Smooth muscle cell (in vitro differentiated cells): ENCODE measurements around the gene SOX5. TPM values are rescaled to one million over a fixed set of nuclear protein-coding genes. Genes with fewer than 3 reads are reported as not detected.

Experiments used
- DNase-seq: peaks from one replicate; lab custom pipeline; 2025; ENCODE audit not compliant: unreplicated experiment; lab: John Stamatoyannopoulos, UW
- H2AFZ ChIP-seq: fragments of 200-600 bp; sonication (generic); 2 replicates; pipeline ENCODE4 v1.6.0; 2016; ENCODE audit warnings: antibody characterized with exemption, low read depth, mild to moderate bottlenecking
- H3F3A ChIP-seq: fragments of 200-600 bp; sonication (generic); 2 replicates; pipeline ENCODE4 v1.6.0; 2017; ENCODE audit warnings: antibody characterized with exemption, low read depth
- H3K27ac ChIP-seq: fragments of 200-600 bp; sonication (generic); 2 replicates; pipeline ENCODE4 v1.5.1; 2016; ENCODE audit warnings: low read depth, mild to moderate bottlenecking
- H3K27me3 ChIP-seq: fragments of 200-600 bp; sonication (generic); 2 replicates; pipeline ENCODE4 v1.6.1; 2016; ENCODE audit warnings: low read depth, mild to moderate bottlenecking
- H3K36me3 ChIP-seq: fragments of 200-600 bp; sonication (generic); 2 replicates; pipeline ENCODE4 v1.5.1; 2016; ENCODE audit warnings: low read depth
- H3K4me1 ChIP-seq: fragments of 200-600 bp; sonication (generic); 2 replicates; pipeline ENCODE4 v1.5.1; 2016; ENCODE audit warnings: low read depth
- H3K4me2 ChIP-seq: fragments of 200-600 bp; sonication (generic); 2 replicates; pipeline ENCODE4 v1.6.0; 2016; ENCODE audit warnings: mild to moderate bottlenecking
- H3K4me3 ChIP-seq: fragments of 200-600 bp; sonication (generic); 2 replicates; pipeline ENCODE4 v1.5.1; 2016; ENCODE audit warnings: mild to moderate bottlenecking
- H3K79me2 ChIP-seq: fragments of 200-600 bp; sonication (generic); 2 replicates; pipeline ENCODE4 v1.6.0; 2016; ENCODE audit warnings: low read depth, mild to moderate bottlenecking
- H3K9ac ChIP-seq: fragments of 200-600 bp; sonication (generic); 2 replicates; pipeline ENCODE4 v1.6.0; 2016; ENCODE audit warnings: low read depth
- H3K9me3 ChIP-seq: fragments of 200-600 bp; sonication (generic); replicated peaks from 2 replicates; pipeline ENCODE4 v1.5.1; 2016; ENCODE audit warnings: low read depth
- H4K20me1 ChIP-seq: fragments of 200-600 bp; sonication (generic); 2 replicates; pipeline ENCODE4 v1.6.0; 2016; ENCODE audit warnings: low read depth
- CTCF ChIP-seq: fragments of 200-600 bp; sonication (generic); IDR thresholded peaks from 2 replicates; pipeline ENCODE4 v1.5.1; 2017; ENCODE audit warnings: borderline replicate concordance, mild to moderate bottlenecking, antibody characterized with exemption; ENCODE audit not compliant: insufficient read depth, poor library complexity, severe bottlenecking
- WGBS: methylation state at CpG from one replicate; pipeline ENCODE4 v1.1.7; 2016; ENCODE audit warnings: low lambda C conversion rate; 5-methylcytosine and 5-hydroxymethylcytosine counted together
- polyA plus RNA-seq: library from polyadenylated mRNA; unstranded; fragments of >200 nt; fragmentation: Nextera tagmentation; extraction: Ambion mirVana; gene quantifications from 2 replicates; pipeline ENCODE4 v1.2.1, GENCODE V29; 2016
- total RNA-seq: library from RNA; depleted of rRNA; stranded (reverse); fragments of >200 nt; gene quantifications from 2 replicates; pipeline ENCODE4 v1.2.3, GENCODE V29; 2014

Gene SOX5
- total and polyA plus RNA-seq, 2 experiments from 2014 or later = 22.3 to 47.8 TPM

- Histone ChIP-seq H3K27me3 (no peaks in the 10 kb centered on the region), H3K9me3 (no peaks in the 10 kb centered on the region), H2AFZ (no peak overlapping the region), H3K27ac (no peak overlapping the region), H3K4me2 (no peak overlapping the region), H3F3A (no peaks in the 10 kb centered on the region), H3K9ac (no peak overlapping the region), H4K20me1 (peaks cover 33% of the 10 kb centered on the region), H3K79me2 (peaks cover 3% of the 10 kb centered on the region), H3K4me3 (no peak overlapping the region), H3K4me1 (peaks cover 21% of the 10 kb centered on the region), H3K36me3 (no peaks in the 10 kb centered on the region)
- no peak for TF ChIP-seq CTCF
- DNase-seq = no peak
- 89% methylated on average over 3 of the region's 3 CpGs for WGBS
Observed at GRCh38 chr12:23671881-23672280, 277.6 kb downstream of the SOX5 start.

GRCh38 chr12:23670684-23671083 lies 278.8 kb downstream of the SOX5 start:
- Histone ChIP-seq H2AFZ (no peak overlapping the region), H3K36me3 (no peaks in the 10 kb centered on the region), H3K27ac (no peak overlapping the region), H3K9ac (no peak overlapping the region), H3K9me3 (no peaks in the 10 kb centered on the region), H3K4me2 (no peak overlapping the region), H3K27me3 (no peaks in the 10 kb centered on the region), H3K4me3 (no peak overlapping the region), H3K79me2 (peaks cover 3% of the 10 kb centered on the region), H3F3A (no peaks in the 10 kb centered on the region), H4K20me1 (peaks cover 33% of the 10 kb centered on the region), H3K4me1 (peaks cover 24% of the 10 kb centered on the region)
- TF ChIP-seq CTCF = no peak
- DNase-seq = no peak
- WGBS = 89% methylated on average over 2 of the region's 2 CpGs

GRCh38 chr12:23669691-23670090 lies 279.8 kb downstream of the SOX5 start:
- H3K9me3 ChIP-seq = no peaks in the 10 kb centered on the region
- H3K27me3 ChIP-seq = no peaks in the 10 kb centered on the region
- DNase-seq = no peak
- H3K4me3 ChIP-seq = no peak overlapping the region
- no peak overlapping the region for H3K27ac ChIP-seq
- no peak for TF ChIP-seq CTCF
- H4K20me1 ChIP-seq = peaks cover 27% of the 10 kb centered on the region
- H3K4me1 ChIP-seq = peaks cover 24% of the 10 kb centered on the region
- H2AFZ ChIP-seq = no peak overlapping the region
- H3F3A ChIP-seq = no peaks in the 10 kb centered on the region
- no peak overlapping the region for H3K9ac ChIP-seq
- no peak overlapping the region for H3K4me2 ChIP-seq
- no peaks in the 10 kb centered on the region for H3K36me3 ChIP-seq
- H3K79me2 ChIP-seq = peaks cover 3% of the 10 kb centered on the region
- 93% methylated on average over 6 of the region's 6 CpGs for WGBS

GRCh38 chr12:23666866-23667265 lies 282.6 kb downstream of the SOX5 start:
- H3F3A ChIP-seq = no peaks in the 10 kb centered on the region
- WGBS = 70% methylated on average over 5 of the region's 5 CpGs
- no peak overlapping the region for H2AFZ ChIP-seq
- no peak for TF ChIP-seq CTCF
- H3K4me3 ChIP-seq = no peak overlapping the region
- H3K4me1 ChIP-seq = peaks cover 19% of the 10 kb centered on the region
- H3K36me3 ChIP-seq = no peaks in the 10 kb centered on the region
- H3K9me3 ChIP-seq = no peaks in the 10 kb centered on the region
- H3K4me2 ChIP-seq = no peak overlapping the region
- no peak for DNase-seq
- peaks cover 10% of the 10 kb centered on the region for H4K20me1 ChIP-seq
- H3K79me2 ChIP-seq = no peaks in the 10 kb centered on the region
- H3K9ac ChIP-seq = no peak overlapping the region
- no peaks in the 10 kb centered on the region for H3K27me3 ChIP-seq
- no peak overlapping the region for H3K27ac ChIP-seq
